T-cell (primary cell): ENCODE data around the gene TTN. TPM values are rescaled to one million over a fixed set of nuclear protein-coding genes. Genes with fewer than 3 reads are reported as not detected.

Experiments
- ATAC-seq, 4 experiments: fragments of 200-7000 bp in 3 of 4; fragments of 150-1000 bp in 1 of 4; cut with Tn5 transposase; replicated peaks in 1 of 4; 1 replicate in 3 of 4; 2 replicates in 1 of 4; pipeline ENCODE4 v1.10.0; 2021; ENCODE audit warnings: moderate library complexity in 3 of 4, mild to moderate bottlenecking in 2 of 4, moderate number of reproducible peaks in 1 of 4
- CTCF ChIA-PET, 2 donors: fragments of 300-600 bp; sonication (Branson Sonifier 250); formaldehyde crosslinking; loops; one replicate each; lab custom pipeline; 2022; ENCODE audit warnings: antibody characterized with exemption in 2 of 2; lab: Charles Lee
- POLR2A ChIA-PET, 2 donors: fragments of 300-600 bp; sonication (Branson Sonifier 250); formaldehyde crosslinking; loops; one replicate each; lab custom pipeline; 2022; ENCODE audit warnings: antibody characterized with exemption in 2 of 2; lab: Charles Lee
- DNase-seq, 35 experiments: peaks; one replicate each; pipeline versions ENCODE4 v3.0.0 to v3.0.0-alpha.2; 2013 to 2023
- H3K27ac ChIP-seq: one replicate; pipeline ENCODE4 v1.5.1; 2013; ENCODE audit warnings: low read length
- H3K27me3 ChIP-seq, 2 experiments: replicated peaks in 1 of 2; 1 replicate in 1 of 2; 2 replicates in 1 of 2; pipeline versions ENCODE4 v1.6.1 to v1.7.0; 2013; ENCODE audit warnings: low read length in 1 of 2, mixed read lengths in 1 of 2; ENCODE audit not compliant: control insufficient read depth in 2 of 2, insufficient read depth in 2 of 2; ENCODE audit errors: extremely low read depth in 1 of 2
- H3K36me3 ChIP-seq, 2 donors: 1 replicate in 1 of 2; 2 replicates in 1 of 2; pipeline versions ENCODE4 v1.6.1 to v1.7.0; 2013; ENCODE audit warnings: low read length in 1 of 2; ENCODE audit not compliant: control insufficient read depth in 2 of 2, insufficient read depth in 1 of 2; ENCODE audit errors: extremely low read depth in 1 of 2
- H3K4me1 ChIP-seq, 2 experiments: 1 replicate in 1 of 2; 2 replicates in 1 of 2; pipeline versions ENCODE4 v1.6.1 to v1.7.0; 2013; ENCODE audit warnings: low read length in 2 of 2, mixed read lengths in 1 of 2; ENCODE audit not compliant: insufficient read depth in 2 of 2, control insufficient read depth in 1 of 2; ENCODE audit errors: extremely low read depth in 1 of 2
- H3K4me3 ChIP-seq, 2 donors: 1 replicate in 1 of 2; 2 replicates in 1 of 2; pipeline versions ENCODE4 v1.5.1 to v1.7.0; 2013; ENCODE audit warnings: mild to moderate bottlenecking in 2 of 2, low read length in 1 of 2, moderate library complexity in 1 of 2; ENCODE audit not compliant: control insufficient read depth in 1 of 2; ENCODE audit errors: extremely low read depth in 1 of 2
- H3K9me3 ChIP-seq: 2 replicates; pipeline ENCODE4 v1.7.0; 2013
- H3K27ac Mint-ChIP-seq, 2 donors: one replicate each; pipeline ENCODE4 v1.8.0; 2020 to 2021; ENCODE audit warnings: mild to moderate bottlenecking in 2 of 2, mixed read lengths in 2 of 2
- H3K27me3 Mint-ChIP-seq, 2 donors: one replicate each; pipeline ENCODE4 v1.8.0; 2021 to 2022; ENCODE audit warnings: mixed read lengths in 2 of 2
- H3K36me3 Mint-ChIP-seq: one replicate; pipeline ENCODE4 v1.8.0; 2021; ENCODE audit warnings: mixed read lengths
- H3K4me1 Mint-ChIP-seq, 3 donors: one replicate each; pipeline ENCODE4 v1.8.0; 2020 to 2022; ENCODE audit warnings: mixed read lengths in 3 of 3, mild to moderate bottlenecking in 1 of 3
- H3K4me3 Mint-ChIP-seq, 3 donors: one replicate each; pipeline ENCODE4 v1.8.0; 2020 to 2022; ENCODE audit warnings: mild to moderate bottlenecking in 3 of 3, mixed read lengths in 3 of 3, moderate library complexity in 3 of 3
- H3K9me3 Mint-ChIP-seq, 3 donors: one replicate each; pipeline ENCODE4 v1.8.0; 2020 to 2022; ENCODE audit warnings: mixed read lengths in 3 of 3
- WGBS: methylation state at CpG from one replicate; pipeline ENCODE4 v1.1.5; 2013; ENCODE audit warnings: missing lambda C conversion rate; ENCODE audit not compliant: insufficient coverage; 5-methylcytosine and 5-hydroxymethylcytosine counted together
- total RNA-seq, 35 experiments: library from RNA in 6 of 35; stranded (reverse) in 6 of 35; fragments of 120-200 nt in 1 of 35; gene quantifications; one replicate each; pipeline versions ENCODE4 v1.2.1 to v1.2.4 and lab custom pipeline; 2013 to 2026

The TTN gene
- total RNA-seq, 5 donors from 2014 or later (not counting 1 experiment from before 2014, with no cell fraction given): 14.3 to 49.2 (median 15.7) TPM

- Histone ChIP-seq H3K36me3 (no peaks in the 10 kb centered on the region), H3K27ac (peak within 1 kb of the TSS; percentile 92), H3K9me3 (no peaks in the 10 kb centered on the region), H3K4me1 (peaks cover 21 to 41% of the 10 kb centered on the region in 2 experiments), H3K4me3 (peak within 1 kb of the TSS; percentile 80 to 92), H3K27me3 (no peaks in the 10 kb centered on the region)
- peaks cover 37 to 48% (median 43%) of the 10 kb centered on the region in 3 donors for H3K4me1 Mint-ChIP-seq
- CTCF ChIA-PET: interaction anchor here in 1 of 2 donors (0.6 to 1.5 kb wide), 3 partner anchors 28 to 64 kb away, joined by 3 to 7 read pairs (median 3); partner anchors contain the start of genes PJVK and PRKRA
- H3K4me3 Mint-ChIP-seq: peak within 1 kb of the TSS; percentile 96 to 98 (median 98)
- no peaks in the 10 kb centered on the region for H3K36me3 Mint-ChIP-seq
- peak; percentile 75 to 93 (median 85) for DNase-seq
- peak; percentile 77 to 85 (median 82) for ATAC-seq
- no peaks in the 10 kb centered on the region for H3K9me3 Mint-ChIP-seq
- POLR2A ChIA-PET: no interaction called here
- H3K27ac Mint-ChIP-seq: peak within 1 kb of the TSS; percentile 98 to 99
- no peaks in the 10 kb centered on the region for H3K27me3 Mint-ChIP-seq
- WGBS: under 1% methylated on average over 51 of the region's 56 CpGs
Observed at GRCh38 chr2:178478439-178479274, 328.6 kb downstream of the TTN start, which contains the start of gene FKBP7. FKBP7 (minus strand) TSS chr2:178478600; CDS start chr2:178478499, 101 bp downstream.

GRCh38 chr2:178478130-178478438 is 329.1 kb downstream of the TTN start:
- Mint-ChIP-seq H3K4me1 (peaks cover 34 to 45% (median 43%) of the 10 kb centered on the region in 3 donors), H3K27ac (peak overlapping the region; percentile 98 to 99), H3K27me3 (no peaks in the 10 kb centered on the region), H3K36me3 (no peaks in the 10 kb centered on the region), H3K9me3 (no peaks in the 10 kb centered on the region), H3K4me3 (peak overlapping the region; percentile 96 to 98 (median 98))
- Histone ChIP-seq H3K27ac (peak overlapping the region; percentile 92), H3K9me3 (no peaks in the 10 kb centered on the region), H3K4me1 (peaks cover 21 to 40% of the 10 kb centered on the region in 2 experiments), H3K36me3 (no peaks in the 10 kb centered on the region), H3K27me3 (no peaks in the 10 kb centered on the region), H3K4me3 (peak overlapping the region; percentile 80 to 92)
- peak in 1 of 4 experiments; percentile 0 for ATAC-seq
- ChIA-PET POLR2A (no interaction called here), CTCF (interaction anchor here in 1 of 2 donors (1.5 kb wide), 1 partner anchor 27 kb away, joined by 7 read pairs; the partner anchor contains the start of genes PJVK and PRKRA)
- no peak for DNase-seq
- 3% methylated on average over 6 of the region's 10 CpGs for WGBS

- Mint-ChIP-seq H3K4me1 (peaks cover 29 to 40% (median 38%) of the 10 kb centered on the region in 3 donors), H3K4me3 (peak overlapping the region; percentile 96 to 98 (median 98)), H3K27ac (no peak overlapping the region), H3K27me3 (no peaks in the 10 kb centered on the region), H3K36me3 (no peaks in the 10 kb centered on the region), H3K9me3 (no peaks in the 10 kb centered on the region)
- POLR2A ChIA-PET: no interaction called here
- no peak for DNase-seq
- CTCF ChIA-PET: no interaction called here
- WGBS: no CpG with 5 or more reads among the region's 3 CpGs
- Histone ChIP-seq H3K27me3 (no peaks in the 10 kb centered on the region), H3K36me3 (no peaks in the 10 kb centered on the region), H3K4me1 (peaks cover 21 to 37% of the 10 kb centered on the region in 2 experiments), H3K9me3 (no peaks in the 10 kb centered on the region), H3K4me3 (peak overlapping the region; percentile 80 to 92), H3K27ac (peak overlapping the region; percentile 92)
- ATAC-seq: no peak
Observed at GRCh38 chr2:178477443-178478129, 329.6 kb downstream of the TTN start.

- DNase-seq (no peak), ATAC-seq (no peak)
- peaks cover 14 to 28% of the 10 kb centered on the region in 2 experiments for H3K4me1 ChIP-seq
- Mint-ChIP-seq H3K9me3 (no peaks in the 10 kb centered on the region), H3K4me3 (no peak overlapping the region), H3K36me3 (no peaks in the 10 kb centered on the region), H3K27ac (peak overlapping the region in 1 of 2 donors; percentile 39), H3K27me3 (no peaks in the 10 kb centered on the region), H3K4me1 (peaks cover 18 to 29% (median 27%) of the 10 kb centered on the region in 3 donors)
- H3K36me3 ChIP-seq: no peaks in the 10 kb centered on the region
- ChIA-PET POLR2A (interaction anchor here in 1 of 2 donors (1.3 kb wide), 1 partner anchor 26 kb away, joined by 3 read pairs; the partner anchor contains the start of genes PJVK and PRKRA), CTCF (no interaction called here)
- H3K27me3 ChIP-seq: no peaks in the 10 kb centered on the region
- no peak overlapping the region for H3K27ac ChIP-seq
- H3K4me3 ChIP-seq: no peak overlapping the region
- no peaks in the 10 kb centered on the region for H3K9me3 ChIP-seq
Observed at GRCh38 chr2:178476477-178476876, 330.7 kb downstream of the TTN start.

Other genes starting within 250 kb of the TTN start
- gene CCDC141, start 242.7 kb upstream of the TTN start, total RNA-seq: 10 to 100 TPM; 13.2 to 44.8 (median 16.8) TPM